GM21528 (cell line): Measurements from ENCODE around the gene COPB2.
"Not testable (repeated sequence)": the region's sequence is repeated elsewhere in the genome, so short reads cannot be mapped to it uniquely, and the experiment has no call there.

Source experiments
- ATAC-seq: cut with Tn5 transposase; IDR thresholded peaks from one replicate; pipeline ENCODE4 v1.9.1; 2021; ENCODE audit warnings: mild to moderate bottlenecking, moderate library complexity; ENCODE audit not compliant: unreplicated experiment, low FRiP score

The COPB2 gene

GRCh38 chr3:139389552-139390368 lies at the start of gene COPB2:
Gene COPB2, minus strand, starts transcription at chr3:139389647. Its CDS starts 97 bp downstream, at chr3:139389550.
- ATAC-seq, result peak; percentile 99

- ATAC-seq, result no peak
Observed at GRCh38 chr3:139434764-139435307, 45.4 kb upstream of the COPB2 start.

- ATAC-seq, result no peak
Observed at GRCh38 chr3:139434228-139434627, 44.8 kb upstream of the COPB2 start.

GRCh38 chr3:139433089-139433488 lies 43.6 kb upstream of the COPB2 start:
- ATAC-seq, result no peak

GRCh38 chr3:139430493-139430892 lies 41.0 kb upstream of the COPB2 start:
- no peak for ATAC-seq

- peak; percentile 83 for ATAC-seq
Observed at GRCh38 chr3:139427283-139428060, 38.0 kb upstream of the COPB2 start.

- ATAC-seq, result no peak
Observed at GRCh38 chr3:139425745-139426400, 36.4 kb upstream of the COPB2 start.

GRCh38 chr3:139423232-139423631 lies 33.8 kb upstream of the COPB2 start:
- ATAC-seq, result no peak

GRCh38 chr3:139421460-139421859 lies 32.0 kb upstream of the COPB2 start:
- no peak for ATAC-seq

- ATAC-seq, result no peak
Observed at GRCh38 chr3:139421040-139421439, 31.6 kb upstream of the COPB2 start.

GRCh38 chr3:139418144-139418543 lies 28.7 kb upstream of the COPB2 start:
- no peak for ATAC-seq

- ATAC-seq, result no peak
Observed at GRCh38 chr3:139416275-139416674, 26.8 kb upstream of the COPB2 start.

- ATAC-seq, result no peak
Observed at GRCh38 chr3:139414608-139415224, 25.3 kb upstream of the COPB2 start.

- ATAC-seq, result not testable (repeated sequence)
Observed at GRCh38 chr3:139412891-139413290, 23.4 kb upstream of the COPB2 start.

- not testable (repeated sequence) for ATAC-seq
Observed at GRCh38 chr3:139401155-139401554, 11.7 kb upstream of the COPB2 start.

GRCh38 chr3:139396707-139397106 lies 7.3 kb upstream of the COPB2 start:
- ATAC-seq, result no peak

GRCh38 chr3:139394116-139394515 lies 4.7 kb upstream of the COPB2 start:
- ATAC-seq, result no peak

- peak; percentile 40 for ATAC-seq
Observed at GRCh38 chr3:139388821-139389551, 461 bp downstream of the COPB2 start.

- no peak for ATAC-seq
Observed at GRCh38 chr3:139388077-139388476, 1.4 kb downstream of the COPB2 start.

GRCh38 chr3:139382291-139382690 lies 7.2 kb downstream of the COPB2 start:
- ATAC-seq, result not testable (repeated sequence)
